HUES48 (cell line): ENCODE measurements around the gene GPR6.
A peak's percentile ranks its signal among the peaks of the same experiment; 100 is the strongest.

Experiments
- H3K27ac ChIP-seq: one replicate; pipeline ENCODE4 v1.7.0; 2013; ENCODE audit warnings: low read depth, low read length, inconsistent platforms
- H3K27me3 ChIP-seq: 2 replicates; pipeline ENCODE4 v1.6.1; 2013; ENCODE audit warnings: mild to moderate bottlenecking, low read length; ENCODE audit not compliant: control insufficient read depth, insufficient read depth
- H3K36me3 ChIP-seq: 2 replicates; pipeline ENCODE4 v1.6.1; 2013; ENCODE audit warnings: low read length; ENCODE audit not compliant: control insufficient read depth, insufficient read depth
- H3K4me1 ChIP-seq: 2 replicates; pipeline ENCODE4 v1.6.1; 2013; ENCODE audit warnings: mild to moderate bottlenecking, low read length; ENCODE audit not compliant: control insufficient read depth, insufficient read depth
- H3K4me3 ChIP-seq: 2 replicates; pipeline ENCODE4 v1.5.1; 2013; ENCODE audit warnings: mild to moderate bottlenecking, low read depth, low read length
- H3K9ac ChIP-seq: 2 replicates; pipeline ENCODE4 v1.6.1; 2013; ENCODE audit warnings: mild to moderate bottlenecking, low read depth, low read length, moderate library complexity
- H3K9me3 ChIP-seq: 2 replicates; pipeline ENCODE4 v1.6.1; 2013; ENCODE audit warnings: low read length; ENCODE audit not compliant: control insufficient read depth, insufficient read depth

Gene GPR6

GRCh38 chr6:109978174-109979032 is at the start of gene GPR6:
GPR6 (plus strand) TSS chr6:109978311; CDS start chr6:109979113, 802 bp downstream.
- Histone ChIP-seq H3K4me3 (peak within 1 kb of the TSS; percentile 89), H3K9me3 (no peaks in the 10 kb centered on the region), H3K4me1 (no peaks in the 10 kb centered on the region; the same call in 1 of the 2 replicates), H3K27me3 (peaks cover 37% of the 10 kb centered on the region), H3K9ac (no peak within 1 kb of the TSS), H3K36me3 (no peaks in the 10 kb centered on the region), H3K27ac (no peak within 1 kb of the TSS)

GRCh38 chr6:109934293-109934692 is 43.8 kb upstream of the GPR6 start:
- Histone ChIP-seq H3K36me3 (no peaks in the 10 kb centered on the region), H3K4me1 (no peaks in the 10 kb centered on the region), H3K9me3 (no peaks in the 10 kb centered on the region), H3K9ac (no peak overlapping the region), H3K4me3 (no peak overlapping the region), H3K27me3 (no peaks in the 10 kb centered on the region), H3K27ac (no peak overlapping the region)

- Histone ChIP-seq H3K36me3 (no peaks in the 10 kb centered on the region), H3K27ac (no peak overlapping the region), H3K4me3 (no peak overlapping the region), H3K27me3 (no peaks in the 10 kb centered on the region), H3K9me3 (no peaks in the 10 kb centered on the region), H3K9ac (no peak overlapping the region), H3K4me1 (peaks cover 15% of the 10 kb centered on the region)
Measured at GRCh38 chr6:109939654-109940053, 38.5 kb upstream of the GPR6 start.

- Histone ChIP-seq H3K27ac (peak overlapping the region; percentile 98), H3K9me3 (no peaks in the 10 kb centered on the region), H3K36me3 (no peaks in the 10 kb centered on the region), H3K27me3 (no peaks in the 10 kb centered on the region), H3K4me3 (no peak overlapping the region), H3K9ac (peak overlapping the region; percentile 24; the same call in 1 of the 2 replicates), H3K4me1 (peaks cover 34% of the 10 kb centered on the region)
Measured at GRCh38 chr6:109944448-109944847, 33.7 kb upstream of the GPR6 start.

GRCh38 chr6:109945091-109945490 is 33.0 kb upstream of the GPR6 start:
- H3K9me3 ChIP-seq = no peaks in the 10 kb centered on the region
- peak overlapping the region; percentile 98 for H3K27ac ChIP-seq
- no peak overlapping the region for H3K9ac ChIP-seq
- no peaks in the 10 kb centered on the region for H3K36me3 ChIP-seq
- H3K4me1 ChIP-seq = peaks cover 34% of the 10 kb centered on the region
- no peaks in the 10 kb centered on the region for H3K27me3 ChIP-seq
- no peak overlapping the region for H3K4me3 ChIP-seq

- Histone ChIP-seq H3K4me3 (no peak overlapping the region), H3K27me3 (no peaks in the 10 kb centered on the region), H3K4me1 (peaks cover 34% of the 10 kb centered on the region), H3K36me3 (no peaks in the 10 kb centered on the region), H3K9ac (no peak overlapping the region), H3K27ac (no peak overlapping the region), H3K9me3 (no peaks in the 10 kb centered on the region)
Measured at GRCh38 chr6:109946979-109947378, 31.1 kb upstream of the GPR6 start.

GRCh38 chr6:109949281-109950065 is 28.6 kb upstream of the GPR6 start:
- Histone ChIP-seq H3K4me1 (peaks cover 20% of the 10 kb centered on the region), H3K36me3 (no peaks in the 10 kb centered on the region), H3K4me3 (no peak overlapping the region)

GRCh38 chr6:109955491-109955890 is 22.6 kb upstream of the GPR6 start:
- no peak overlapping the region for H3K4me3 ChIP-seq
- no peaks in the 10 kb centered on the region for H3K36me3 ChIP-seq
- no peak overlapping the region for H3K9ac ChIP-seq
- no peaks in the 10 kb centered on the region for H3K27me3 ChIP-seq
- H3K4me1 ChIP-seq = no peaks in the 10 kb centered on the region
- H3K9me3 ChIP-seq = no peaks in the 10 kb centered on the region
- no peak overlapping the region for H3K27ac ChIP-seq

More at GRCh38 chr6:109949281-109950065, 28.6 kb upstream of the GPR6 start:
- Histone ChIP-seq H3K9me3 (no peaks in the 10 kb centered on the region), H3K27ac (no peak overlapping the region), H3K9ac (no peak overlapping the region), H3K27me3 (no peaks in the 10 kb centered on the region)

GRCh38 chr6:109958626-109959025 is 19.5 kb upstream of the GPR6 start:
- H3K36me3 ChIP-seq = no peaks in the 10 kb centered on the region
- H3K4me3 ChIP-seq = no peak overlapping the region
- no peaks in the 10 kb centered on the region for H3K27me3 ChIP-seq
- peaks cover 4% of the 10 kb centered on the region; the same call in 1 of the 2 replicates for H3K9me3 ChIP-seq
- H3K9ac ChIP-seq = no peak overlapping the region
- H3K27ac ChIP-seq = no peak overlapping the region
- H3K4me1 ChIP-seq = no peaks in the 10 kb centered on the region

- Histone ChIP-seq H3K9ac (no peak overlapping the region), H3K27me3 (no peaks in the 10 kb centered on the region; the same call in 1 of the 2 replicates), H3K9me3 (peaks cover 4% of the 10 kb centered on the region), H3K4me1 (no peaks in the 10 kb centered on the region), H3K27ac (no peak overlapping the region), H3K36me3 (no peaks in the 10 kb centered on the region), H3K4me3 (no peak overlapping the region)
Measured at GRCh38 chr6:109961611-109962041, 16.5 kb upstream of the GPR6 start.

GRCh38 chr6:109962271-109962670 is 15.8 kb upstream of the GPR6 start:
- Histone ChIP-seq H3K27ac (no peak overlapping the region), H3K9ac (no peak overlapping the region), H3K9me3 (peaks cover 4% of the 10 kb centered on the region)

More at GRCh38 chr6:109962271-109962670, 15.8 kb upstream of the GPR6 start:
- H3K4me1 ChIP-seq = no peaks in the 10 kb centered on the region
- no peak overlapping the region for H3K4me3 ChIP-seq
- H3K36me3 ChIP-seq = no peaks in the 10 kb centered on the region
- no peaks in the 10 kb centered on the region; the same call in 1 of the 2 replicates for H3K27me3 ChIP-seq
